ENCODE data around the gene SORCS2. TPM values are rescaled to one million over a fixed set of nuclear protein-coding genes. Genes with fewer than 3 reads are reported as not detected.
A peak's percentile ranks its signal among the peaks of the same experiment; 100 is the strongest.

SORCS2 gene
- total RNA-seq, 4 donors from 2014 or later: 2.0 to 7.4 (median 3.6) TPM

DNA sequence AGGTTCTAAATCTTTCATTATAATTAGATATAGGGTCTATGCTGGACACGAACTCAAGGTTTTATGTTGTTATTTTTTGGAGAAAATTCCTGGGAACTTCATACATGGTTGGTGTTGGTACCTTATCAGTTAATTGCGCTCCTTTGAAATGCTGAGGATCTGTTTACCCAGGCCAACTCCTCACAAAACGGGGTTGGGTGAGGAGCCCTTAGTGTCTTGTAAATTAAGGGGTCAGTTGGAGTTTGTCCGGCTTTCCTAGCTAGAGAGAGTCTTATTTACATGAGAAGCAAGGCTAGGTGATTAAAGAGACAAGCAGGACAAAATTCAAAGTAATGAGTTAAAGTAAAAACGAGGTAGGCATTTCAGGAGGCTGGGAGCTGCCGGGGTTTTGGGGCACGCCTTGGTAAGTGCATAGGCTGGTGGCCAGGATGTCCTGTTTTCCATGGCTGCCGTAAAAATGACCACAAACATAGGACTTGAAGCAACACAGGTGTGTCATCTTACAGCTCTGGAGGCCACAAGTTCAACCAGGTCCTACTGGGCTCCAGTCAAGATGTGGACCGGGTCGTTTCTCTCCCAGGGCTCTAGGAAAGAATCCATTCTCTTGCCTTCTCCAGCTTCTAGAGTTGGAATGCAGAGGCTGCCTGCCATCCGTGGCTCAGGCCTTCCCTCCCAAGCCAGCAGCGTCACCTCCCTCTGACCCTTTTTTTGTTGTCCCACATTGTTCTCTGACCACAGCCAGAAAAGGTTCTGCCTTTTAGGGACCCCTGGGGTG lies 222.6 kb downstream of the SORCS2 start:
- 40 to 53% methylated on average over 8 to 10 of the region's 12 CpGs for WGBS, 2 donors (ENCODE audit: low coverage in 1 of 2)
- H3K9me3 ChIP-seq: peaks cover 0 to 1% (median 0%) of the 10 kb centered on the region in 3 donors
- H3K27ac ChIP-seq: peak overlapping the region in 1 of 4 donors; percentile 11
- TF ChIP-seq POLR2AphosphoS5 (IDR thresholded peaks at IDR 0.05): no peak
- TF ChIP-seq EP300 (IDR thresholded peaks at IDR 0.05): no peak
- TF ChIP-seq, protein P1, sequence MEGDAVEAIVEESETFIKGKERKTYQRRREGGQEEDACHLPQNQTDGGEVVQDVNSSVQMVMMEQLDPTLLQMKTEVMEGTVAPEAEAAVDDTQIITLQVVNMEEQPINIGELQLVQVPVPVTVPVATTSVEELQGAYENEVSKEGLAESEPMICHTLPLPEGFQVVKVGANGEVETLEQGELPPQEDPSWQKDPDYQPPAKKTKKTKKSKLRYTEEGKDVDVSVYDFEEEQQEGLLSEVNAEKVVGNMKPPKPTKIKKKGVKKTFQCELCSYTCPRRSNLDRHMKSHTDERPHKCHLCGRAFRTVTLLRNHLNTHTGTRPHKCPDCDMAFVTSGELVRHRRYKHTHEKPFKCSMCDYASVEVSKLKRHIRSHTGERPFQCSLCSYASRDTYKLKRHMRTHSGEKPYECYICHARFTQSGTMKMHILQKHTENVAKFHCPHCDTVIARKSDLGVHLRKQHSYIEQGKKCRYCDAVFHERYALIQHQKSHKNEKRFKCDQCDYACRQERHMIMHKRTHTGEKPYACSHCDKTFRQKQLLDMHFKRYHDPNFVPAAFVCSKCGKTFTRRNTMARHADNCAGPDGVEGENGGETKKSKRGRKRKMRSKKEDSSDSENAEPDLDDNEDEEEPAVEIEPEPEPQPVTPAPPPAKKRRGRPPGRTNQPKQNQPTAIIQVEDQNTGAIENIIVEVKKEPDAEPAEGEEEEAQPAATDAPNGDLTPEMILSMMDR (IDR thresholded peaks at IDR 0.05): no peak
- TF ChIP-seq POLR2A (IDR thresholded peaks at IDR 0.05): no peak
- H3K4me1 ChIP-seq: peaks cover 0 to 32% (median 4%) of the 10 kb centered on the region in 3 donors
- ATAC-seq: no peak
- no peaks in the 10 kb centered on the region for H3K27me3 ChIP-seq
- no peak overlapping the region for H3K4me3 ChIP-seq
- H3K36me3 ChIP-seq: no peaks in the 10 kb centered on the region

DNA sequence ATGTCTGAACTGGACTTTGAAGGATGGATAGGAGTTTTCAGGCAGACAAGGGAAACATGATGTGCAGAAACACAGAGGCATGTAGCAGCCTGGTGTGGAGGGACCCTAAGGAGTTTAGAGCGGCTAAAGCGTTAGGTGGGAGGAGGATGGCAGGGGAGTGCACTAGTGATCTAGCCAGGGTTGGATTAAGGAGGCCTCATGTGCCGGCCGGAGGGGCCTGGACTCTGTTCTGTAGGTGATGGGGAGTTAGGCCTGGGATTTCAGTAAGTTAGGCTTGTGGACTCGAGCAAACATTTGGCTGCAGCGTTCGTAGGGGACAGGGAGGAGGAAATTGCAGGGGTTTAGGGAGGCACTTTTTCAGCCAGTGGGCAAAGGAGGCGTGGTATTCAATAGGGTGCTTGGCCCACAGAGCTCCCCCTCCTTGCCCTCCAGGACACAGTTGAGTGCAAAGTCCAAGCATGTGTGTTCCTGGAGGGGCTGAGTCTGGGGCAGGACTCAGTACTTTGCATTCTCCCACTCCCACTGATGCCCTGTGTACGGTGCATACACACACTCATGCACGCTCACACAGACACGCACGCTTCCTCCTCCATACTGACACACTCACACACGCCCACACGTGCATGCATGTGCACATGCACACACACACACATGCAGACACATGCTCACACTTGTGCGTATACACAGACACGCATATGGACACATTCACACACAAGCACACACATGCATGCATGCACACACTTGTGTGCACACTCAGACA lies 223.8 kb downstream of the SORCS2 start:
- ATAC-seq: no peak
- Histone ChIP-seq H3K9me3 (no peaks in the 10 kb centered on the region), H3K27me3 (no peaks in the 10 kb centered on the region), H3K27ac (no peak overlapping the region), H3K36me3 (no peaks in the 10 kb centered on the region), H3K4me1 (peaks cover 0 to 32% (median 4%) of the 10 kb centered on the region in 3 donors), H3K4me3 (no peak overlapping the region)
- WGBS, 2 donors (ENCODE audit: low coverage in 1 of 2): 82 to 86% methylated on average over 12 to 14 of the region's 16 CpGs
- no peak for TF ChIP-seq EP300 (IDR thresholded peaks at IDR 0.05)
- TF ChIP-seq POLR2A (IDR thresholded peaks at IDR 0.05): no peak
- no peak for TF ChIP-seq POLR2AphosphoS5 (IDR thresholded peaks at IDR 0.05)
- TF ChIP-seq, protein P1 (IDR thresholded peaks at IDR 0.05): no peak

DNA sequence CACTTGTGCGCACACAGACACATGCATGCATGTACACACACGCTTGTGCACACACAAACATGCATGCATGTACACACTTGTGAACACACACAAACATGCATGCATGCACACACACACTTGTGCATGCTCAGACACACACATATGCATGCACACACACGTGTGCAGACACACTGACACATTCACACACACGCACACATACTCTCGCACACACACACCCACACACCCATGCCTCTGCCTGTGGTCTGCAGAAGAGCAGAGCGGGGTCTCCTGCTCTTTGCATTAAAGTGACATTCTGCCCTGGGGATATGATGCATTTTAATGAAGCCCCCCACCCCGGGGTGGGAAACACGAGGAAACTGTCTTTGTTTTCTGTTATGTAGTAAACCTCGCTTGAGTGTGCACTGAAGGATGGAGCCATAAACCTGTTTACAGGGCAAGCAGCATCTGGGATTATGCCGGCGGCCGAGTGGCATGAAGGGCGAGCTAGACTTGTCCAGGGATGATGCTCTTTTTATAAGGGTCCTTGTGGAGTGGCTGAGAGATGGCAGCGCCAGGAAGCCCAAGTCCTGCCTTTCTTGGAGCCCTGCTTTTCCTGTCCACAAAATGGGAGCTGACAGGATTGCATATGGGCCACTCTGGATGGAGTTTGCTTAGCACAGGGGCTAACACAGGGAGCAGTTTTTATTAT lies 224.6 kb downstream of the SORCS2 start:
- H3K4me3 ChIP-seq: no peak overlapping the region
- H3K27me3 ChIP-seq: no peaks in the 10 kb centered on the region
- TF ChIP-seq POLR2AphosphoS5 (IDR thresholded peaks at IDR 0.05) (no peak), EP300 (IDR thresholded peaks at IDR 0.05) (no peak)
- TF ChIP-seq, protein P1 (IDR thresholded peaks at IDR 0.05): no peak
- H3K36me3 ChIP-seq: no peaks in the 10 kb centered on the region
- no peaks in the 10 kb centered on the region for H3K9me3 ChIP-seq
- ATAC-seq: no peak
- WGBS, 2 donors (ENCODE audit: low coverage in 1 of 2): 83 to 97% methylated on average over 5 to 10 of the region's 14 CpGs
- no peak overlapping the region for H3K27ac ChIP-seq
- H3K4me1 ChIP-seq: peaks cover 0 to 24% (median 4%) of the 10 kb centered on the region in 3 donors

DNA sequence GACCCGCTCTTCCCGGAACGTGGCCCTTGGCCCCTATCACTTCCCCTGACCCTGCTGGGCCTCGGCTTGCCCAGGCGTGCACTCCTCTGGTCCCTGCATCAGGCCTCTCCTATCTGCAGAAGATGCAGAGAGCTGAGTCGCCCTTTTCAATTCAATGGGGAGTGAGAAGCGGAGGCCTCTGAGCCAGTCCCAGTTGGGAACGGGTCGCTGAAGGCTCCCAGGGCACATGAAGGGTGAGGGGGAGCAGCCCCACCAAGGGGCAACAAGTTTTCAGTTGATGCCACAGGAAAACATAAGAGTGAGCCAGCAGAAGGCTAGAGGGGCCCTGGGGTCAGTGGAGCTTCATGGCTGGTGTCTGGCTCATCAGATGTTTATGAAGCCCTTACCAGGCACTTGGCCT lies 225.3 kb downstream of the SORCS2 start:
- TF ChIP-seq POLR2A (IDR thresholded peaks at IDR 0.05): no peak
- no peak for TF ChIP-seq EP300 (IDR thresholded peaks at IDR 0.05)
- TF ChIP-seq POLR2AphosphoS5 (IDR thresholded peaks at IDR 0.05): no peak
- TF ChIP-seq, protein P1 (IDR thresholded peaks at IDR 0.05): no peak
- H3K4me3 ChIP-seq: no peak overlapping the region

More for the DNA sequence above, 225.3 kb downstream of the SORCS2 start:
- Histone ChIP-seq H3K27ac (no peak overlapping the region), H3K9me3 (no peaks in the 10 kb centered on the region), H3K4me1 (peaks cover 0 to 17% (median 0%) of the 10 kb centered on the region in 3 donors), H3K27me3 (no peaks in the 10 kb centered on the region), H3K36me3 (no peaks in the 10 kb centered on the region)
- ATAC-seq: no peak
- WGBS, 2 donors (ENCODE audit: low coverage in 1 of 2): 90% methylated on average over 2 of the region's 9 CpGs; no CpG with 5 or more reads in 1 of the 2 donors
